Skin epidermis (tissue), 12 donors: ENCODE results near the gene GPR107.

Experiments used
- H3K27ac ChIP-seq, 21 experiments: fragments of 200-600 bp; sonication (generic) in 11 of 21; one replicate each; pipeline ENCODE4 v1.5.0; 2020; ENCODE audit warnings: mild to moderate bottlenecking in 3 of 21, inconsistent platforms in 2 of 21, moderate library complexity in 2 of 21
- H3K4me3 ChIP-seq, 7 experiments: fragments of 200-600 bp; sonication (generic) in 2 of 7; one replicate each; pipeline ENCODE4 v1.5.0; 2020; ENCODE audit warnings: inconsistent platforms in 2 of 7, mild to moderate bottlenecking in 2 of 7, moderate library complexity in 1 of 7

The GPR107 gene

DNA sequence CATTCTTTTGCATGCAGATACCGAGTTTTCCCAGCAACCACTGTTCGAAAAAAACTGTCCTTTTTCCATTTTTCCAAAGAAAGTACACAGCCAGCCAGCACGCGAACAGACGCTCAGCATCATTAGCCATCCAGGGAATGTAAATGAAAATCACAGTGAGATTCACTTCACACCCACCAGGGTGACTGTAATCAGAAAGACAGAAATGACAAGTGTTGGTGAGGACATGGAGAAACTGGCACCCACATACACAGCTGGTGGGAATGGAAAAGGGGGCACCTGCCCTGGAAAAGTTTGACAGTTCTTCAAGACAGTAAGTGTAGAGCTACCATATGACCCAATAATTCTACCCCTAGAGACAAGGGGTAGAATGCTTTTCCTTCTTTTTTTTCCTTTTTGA, 93.5 kb downstream of the GPR107 start:
- H3K4me3 ChIP-seq, result no peak overlapping the region
- H3K27ac ChIP-seq, result no peak overlapping the region

DNA sequence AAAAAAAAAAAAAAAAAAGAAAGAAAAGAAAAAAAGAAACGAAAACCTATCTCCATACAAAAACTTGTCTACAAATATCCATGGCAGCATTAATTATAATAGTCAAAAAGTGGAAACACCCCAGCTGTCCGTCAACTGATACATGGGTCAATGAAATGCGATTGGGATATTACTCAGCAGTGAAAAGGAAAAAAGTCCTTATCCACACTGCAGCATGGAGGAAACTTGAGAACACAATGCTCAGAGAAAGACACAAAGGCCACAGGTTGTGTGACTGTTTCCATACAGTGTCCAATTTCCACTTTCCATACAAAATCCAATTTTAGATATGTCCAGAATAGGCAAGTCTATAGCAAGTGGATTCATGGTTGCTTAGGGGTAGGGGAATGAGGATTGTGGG, 94.2 kb downstream of the GPR107 start:
- no peak overlapping the region for H3K27ac ChIP-seq
- H3K4me3 ChIP-seq, result no peak overlapping the region

- Histone ChIP-seq H3K4me3 (no peak overlapping the region), H3K27ac (no peak overlapping the region)
Measured at GRCh38 chr9:130149031-130149430, 95.3 kb downstream of the GPR107 start.

- Histone ChIP-seq H3K4me3 (no peak overlapping the region), H3K27ac (no peak overlapping the region)
Measured at GRCh38 chr9:130149654-130150286, 96.1 kb downstream of the GPR107 start.

- Histone ChIP-seq H3K4me3 (no peak overlapping the region), H3K27ac (no peak overlapping the region)
Measured at GRCh38 chr9:130150779-130151382, 97.2 kb downstream of the GPR107 start.

DNA sequence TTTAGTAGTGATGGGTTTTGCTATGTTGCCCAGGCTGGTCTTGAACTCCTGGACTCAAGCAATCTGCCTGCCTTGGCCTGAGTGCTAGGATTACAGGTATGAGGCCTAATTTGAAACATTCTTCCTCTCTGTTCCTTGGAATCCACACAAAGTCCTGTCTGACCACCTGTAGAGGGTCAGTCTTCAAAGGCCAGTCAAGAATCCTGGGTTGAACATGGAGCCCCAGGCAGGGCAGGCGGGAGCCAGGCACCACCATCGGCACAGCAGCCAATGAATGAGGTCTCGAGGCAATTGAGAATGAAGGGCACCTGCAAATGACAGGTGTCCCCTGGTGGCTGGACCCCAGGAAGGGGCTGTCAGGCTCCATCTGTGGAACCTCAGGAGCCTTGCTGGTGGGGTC, 101.1 kb downstream of the GPR107 start:
- no peak overlapping the region for H3K27ac ChIP-seq

DNA sequence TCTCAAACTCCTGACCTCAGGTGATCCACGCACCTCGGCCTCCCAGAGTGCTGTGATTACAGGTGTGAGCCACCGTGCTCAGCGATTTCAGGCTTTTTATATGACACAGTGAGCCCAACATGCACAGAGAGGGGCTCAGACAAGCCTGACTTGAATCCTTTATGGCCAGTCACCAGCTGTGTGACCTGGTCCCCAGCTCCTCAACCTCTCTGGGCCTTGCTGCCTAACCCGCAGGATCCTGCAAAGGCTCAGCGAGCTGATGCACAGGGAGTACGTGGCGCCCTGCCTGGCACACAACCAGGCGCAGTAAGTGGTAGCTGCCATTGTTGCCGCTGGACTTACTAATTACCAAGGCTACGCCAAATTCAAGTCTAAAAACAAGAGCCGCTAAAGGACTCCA, 101.9 kb downstream of the GPR107 start:
- Histone ChIP-seq H3K4me3 (no peak overlapping the region), H3K27ac (no peak overlapping the region)

More for the DNA sequence above, 101.1 kb downstream of the GPR107 start:
- no peak overlapping the region for H3K4me3 ChIP-seq

GRCh38 chr9:130156672-130157071, 103.0 kb downstream of the GPR107 start:
- no peak overlapping the region for H3K4me3 ChIP-seq
- H3K27ac ChIP-seq, result no peak overlapping the region

- no peak overlapping the region for H3K27ac ChIP-seq
- H3K4me3 ChIP-seq, result no peak overlapping the region
Measured at GRCh38 chr9:130157079-130157478, 103.4 kb downstream of the GPR107 start.

DNA sequence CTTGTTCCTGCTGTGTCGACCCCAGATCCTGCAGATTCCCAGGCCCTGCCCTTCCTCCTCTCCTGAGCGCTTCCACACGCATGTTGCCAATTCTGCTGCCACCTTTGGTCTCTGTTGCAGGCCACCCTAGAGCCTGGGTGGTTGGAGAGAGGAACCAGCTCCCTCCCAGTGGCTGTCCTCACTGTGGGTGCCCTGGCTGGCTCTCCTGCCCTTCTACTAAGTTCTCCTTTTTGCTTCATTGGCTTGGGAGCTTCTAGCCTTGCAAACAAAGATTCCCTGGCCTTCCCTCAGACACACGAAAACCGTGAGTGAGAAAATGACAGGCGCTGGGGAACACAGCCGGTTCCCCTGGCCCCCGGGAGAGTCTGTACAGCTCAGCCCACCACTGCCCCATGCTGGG, 104.3 kb downstream of the GPR107 start:
- Histone ChIP-seq H3K4me3 (no peak overlapping the region), H3K27ac (no peak overlapping the region)

DNA sequence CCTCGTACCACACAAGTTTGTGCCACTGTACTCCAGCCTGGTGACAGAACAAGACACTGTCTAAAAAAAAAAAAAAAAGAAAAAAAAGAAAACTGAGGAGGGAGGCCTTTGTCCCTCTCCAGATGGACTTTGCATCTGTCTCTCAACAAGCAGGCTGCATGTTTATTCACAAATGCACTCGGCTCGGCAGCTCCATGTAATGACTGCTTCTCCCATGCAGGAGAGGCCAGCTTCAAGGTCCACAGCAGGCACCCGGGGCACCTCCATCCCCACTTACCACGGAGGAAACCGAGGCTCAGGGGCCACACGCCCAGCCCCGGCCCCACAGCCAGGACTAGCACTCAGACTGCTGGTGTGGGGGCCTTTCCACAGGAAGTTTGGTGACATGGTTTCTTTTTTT, 105.4 kb downstream of the GPR107 start:
- H3K27ac ChIP-seq, result no peak overlapping the region
- no peak overlapping the region for H3K4me3 ChIP-seq

DNA sequence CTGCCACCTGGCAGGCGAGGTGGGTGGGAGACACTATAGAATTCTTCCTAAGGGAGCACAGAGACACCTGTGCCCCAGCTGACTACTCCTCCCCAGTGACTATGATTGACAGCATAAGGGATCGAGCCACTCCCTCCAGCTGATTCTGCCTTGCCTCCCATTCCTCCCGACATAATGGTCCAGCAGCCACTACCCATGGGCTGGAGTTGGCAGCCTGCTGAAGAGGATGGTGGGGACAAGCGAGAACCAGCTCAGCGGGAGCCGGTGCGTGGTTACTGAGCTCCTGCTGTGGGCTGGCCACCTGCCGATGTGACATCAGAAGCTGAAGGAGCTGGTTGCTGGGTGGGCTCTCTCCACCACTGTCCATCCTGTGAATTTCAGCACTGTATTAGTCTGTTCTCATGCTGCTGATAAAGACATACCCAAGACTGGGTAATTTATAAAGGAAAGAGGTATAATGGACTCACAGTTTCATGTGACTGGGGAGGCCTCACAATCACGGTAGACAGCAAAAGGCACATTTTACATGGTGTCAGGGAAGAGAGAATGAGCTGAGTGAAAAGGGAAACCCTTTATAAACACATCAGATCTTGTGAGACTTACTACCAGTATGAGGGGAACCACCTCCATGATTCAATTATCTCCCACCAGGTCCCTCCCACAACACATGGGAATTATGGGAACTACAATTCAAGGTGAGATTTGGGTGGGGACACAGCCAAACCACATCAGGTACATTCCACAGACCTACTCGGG, 106.4 kb downstream of the GPR107 start:
- Histone ChIP-seq H3K27ac (no peak overlapping the region), H3K4me3 (no peak overlapping the region)

DNA sequence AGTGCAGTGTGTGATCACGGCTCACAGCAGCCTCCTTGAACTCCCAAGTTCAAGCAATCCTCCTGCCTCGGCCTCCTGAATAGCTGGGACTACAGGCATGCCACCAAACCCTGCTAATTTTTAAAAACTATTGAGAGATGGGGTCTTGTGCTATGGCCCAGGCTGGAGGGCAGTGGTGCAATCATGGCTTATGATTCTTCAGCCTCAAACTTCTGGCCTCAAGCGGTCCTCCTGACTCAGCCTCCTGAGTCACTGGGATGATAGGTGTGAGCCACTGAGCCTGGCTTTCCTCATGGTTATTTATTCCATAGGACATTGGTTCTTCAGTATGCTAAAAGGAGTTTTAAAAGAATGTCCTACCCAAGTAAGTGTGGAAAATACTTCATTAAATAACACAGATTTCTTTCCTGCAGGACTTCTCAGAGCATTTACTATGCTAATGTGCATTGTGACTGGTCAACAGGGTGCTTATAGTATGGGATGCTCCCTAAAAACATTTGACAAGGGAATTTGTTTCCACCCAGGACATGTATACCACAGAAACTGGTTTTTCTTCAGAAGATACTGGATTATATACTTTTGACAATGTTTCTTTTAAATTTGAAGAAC, 107.3 kb downstream of the GPR107 start:
- Histone ChIP-seq H3K27ac (no peak overlapping the region), H3K4me3 (no peak overlapping the region)

- Histone ChIP-seq H3K4me3 (no peak overlapping the region), H3K27ac (no peak overlapping the region)
Measured at GRCh38 chr9:130165579-130165978, 111.9 kb downstream of the GPR107 start.

GRCh38 chr9:130166399-130166798, 112.7 kb downstream of the GPR107 start:
- Histone ChIP-seq H3K27ac (no peak overlapping the region), H3K4me3 (no peak overlapping the region)

DNA sequence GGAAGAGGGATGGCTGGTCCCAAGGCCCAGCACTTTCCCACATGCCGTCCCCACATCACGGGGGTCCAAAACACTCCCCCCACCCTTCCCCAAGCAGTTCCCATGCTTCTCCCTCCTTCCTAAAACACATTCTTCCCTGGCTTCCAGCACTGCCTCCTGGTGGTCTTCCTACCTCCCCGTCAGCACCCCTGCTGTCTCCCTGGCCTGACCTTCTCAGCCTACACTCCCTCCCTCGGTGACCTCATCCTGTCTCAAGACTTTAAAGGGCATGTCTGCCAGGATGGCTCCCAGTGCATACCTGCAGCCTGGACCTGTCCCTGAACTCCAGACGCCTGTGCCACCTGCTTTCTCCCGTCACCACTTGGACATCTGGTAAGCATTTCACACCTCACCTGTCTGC, 114.2 kb downstream of the GPR107 start:
- no peak overlapping the region for H3K4me3 ChIP-seq
- no peak overlapping the region for H3K27ac ChIP-seq

- H3K4me3 ChIP-seq, result peak overlapping the region; percentile 9 to 69 (median 29)
- H3K27ac ChIP-seq, result peak overlapping the region in 10 of 21 experiments; percentile 41 to 75 (median 60)
Measured at GRCh38 chr9:130171226-130172148, 117.8 kb downstream of the GPR107 start.

DNA sequence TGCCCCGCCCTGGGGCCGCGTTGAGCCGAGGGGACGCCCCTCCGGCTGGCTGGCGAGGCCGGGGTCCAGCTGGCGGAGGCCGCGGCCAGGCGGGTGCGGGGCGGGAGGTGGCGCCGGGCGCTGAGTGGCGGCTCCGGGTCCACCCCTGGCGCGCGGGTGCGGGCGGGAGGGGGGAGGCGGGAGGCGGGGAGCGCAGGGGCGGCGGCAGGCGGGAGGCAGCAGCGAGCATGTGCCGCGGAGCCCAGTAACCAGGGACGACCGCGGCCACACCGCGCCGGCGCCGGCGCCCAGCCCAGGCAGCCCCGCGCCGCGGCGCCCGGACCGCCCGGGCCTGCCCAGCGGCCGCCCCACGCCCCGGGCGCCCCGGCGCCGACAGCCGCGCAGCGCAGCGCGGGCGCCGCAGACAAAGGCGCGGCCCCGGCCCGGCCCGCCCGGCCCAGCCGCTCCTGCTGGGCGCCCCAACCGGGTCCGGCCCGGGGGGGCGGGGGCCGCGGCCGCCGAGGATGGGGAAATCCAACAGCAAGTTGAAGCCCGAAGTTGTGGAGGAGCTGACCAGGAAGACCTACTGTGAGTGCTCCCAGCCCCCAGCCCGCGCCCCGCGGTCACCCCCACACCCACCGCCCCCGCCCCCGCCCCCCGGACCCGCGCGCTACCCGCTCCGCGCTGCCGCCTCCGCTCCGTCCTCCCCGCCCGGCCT, 118.6 kb downstream of the GPR107 start, which contains the start of gene NCS1:
NCS1 (plus strand) TSS at position 244 of the 697 bp plus-strand sequence; CDS start at position 504, 260 bp downstream.
- peak within 1 kb of the TSS; percentile 52 to 69 (median 63) for H3K4me3 ChIP-seq
- peak within 1 kb of the TSS; percentile 4 to 89 (median 72) for H3K27ac ChIP-seq
